HEK293 (cell line): ENCODE measurements around the gene FAM241A.
A peak's percentile ranks its signal among the peaks of the same experiment; 100 is the strongest.

Experiments used
- CTCF ChIA-PET: fragments of 350-600 bp; formaldehyde crosslinking; extraction: SDS; loops from one replicate; lab custom pipeline; 2021; ENCODE audit warnings: antibody characterized with exemption; lab: Yijun Ruan, JAX
- POLR2A ChIA-PET: fragments of 300-600 bp; formaldehyde crosslinking; extraction: SDS; loops from one replicate; lab custom pipeline; 2020; ENCODE audit warnings: antibody characterized with exemption, inconsistent platforms; lab: Yijun Ruan, JAX
- H3K27ac ChIP-seq: fragments of 200-500 bp; sonication (Bioruptor generic); 2 replicates; pipeline ENCODE4 v1.5.1; 2014; ENCODE audit warnings: low read depth, low read length, control low read depth, inconsistent platforms; ENCODE audit errors: extremely low read depth
- H3K36me3 ChIP-seq, 2 experiments: fragments of 200-500 bp in 1 of 2; sonication (Bioruptor generic) in 1 of 2; 1 replicate in 1 of 2; 2 replicates in 1 of 2; pipeline ENCODE4 v1.5.1; 2014 to 2017; ENCODE audit warnings: inconsistent platforms in 2 of 2, low read length in 2 of 2; ENCODE audit not compliant: control insufficient read depth in 2 of 2, insufficient read depth in 1 of 2
- H3K4me1 ChIP-seq: fragments of 200-500 bp; sonication (Bioruptor generic); 2 replicates; pipeline ENCODE4 v1.5.1; 2014; ENCODE audit warnings: mild to moderate bottlenecking, low read length, inconsistent platforms; ENCODE audit not compliant: control insufficient read depth, insufficient read depth
- H3K4me3 ChIP-seq: 2 replicates; pipeline ENCODE4 v1.5.1; 2011; ENCODE audit warnings: low read depth, mild to moderate bottlenecking, control low read depth, low read length, moderate library complexity
- H3K9me3 ChIP-seq: fragments of 200-500 bp; sonication (Bioruptor generic); 2 replicates; pipeline ENCODE4 v1.5.1; 2014; ENCODE audit warnings: low read depth, low read length, inconsistent platforms; ENCODE audit not compliant: control insufficient read depth, insufficient read depth
- EGR2 ChIP-seq: fragments of 450-650 bp; formaldehyde crosslinking; IDR thresholded peaks from 2 replicates; pipeline ENCODE4 v1.5.1; 2016; ENCODE audit warnings: low read depth, missing biosample characterization, missing genetic modification characterization
- RBAK ChIP-seq: fragments of 450-650 bp; formaldehyde crosslinking; IDR thresholded peaks from 2 replicates; pipeline ENCODE4 v1.5.1; 2016; ENCODE audit warnings: missing biosample characterization, missing genetic modification characterization
- SP7 ChIP-seq: fragments of 450-650 bp; formaldehyde crosslinking; IDR thresholded peaks from 2 replicates; pipeline ENCODE4 v1.5.1; 2016; ENCODE audit warnings: missing biosample characterization, missing genetic modification characterization
- WT1 ChIP-seq: fragments of 450-650 bp; formaldehyde crosslinking; IDR thresholded peaks from 2 replicates; pipeline ENCODE4 v1.5.1; 2016; ENCODE audit warnings: missing biosample characterization, missing genetic modification characterization
- ZBTB1 ChIP-seq: fragments of 450-650 bp; formaldehyde crosslinking; IDR thresholded peaks from 2 replicates; pipeline ENCODE4 v1.5.1; 2016; ENCODE audit warnings: missing biosample characterization, missing genetic modification characterization
- ZNF146 ChIP-seq: fragments of 450-650 bp; formaldehyde crosslinking; IDR thresholded peaks from 2 replicates; pipeline ENCODE4 v1.5.1; 2016; ENCODE audit warnings: missing biosample characterization, missing genetic modification characterization
- ZNF223 ChIP-seq: fragments of 450-650 bp; formaldehyde crosslinking; IDR thresholded peaks from 2 replicates; pipeline ENCODE4 v1.5.1; 2016; ENCODE audit warnings: missing biosample characterization, missing genetic modification characterization
- ZNF416 ChIP-seq: fragments of 450-650 bp; formaldehyde crosslinking; IDR thresholded peaks from 2 replicates; pipeline ENCODE4 v1.5.1; 2016; ENCODE audit warnings: missing biosample characterization, missing genetic modification characterization
- ZNF426 ChIP-seq: fragments of 450-650 bp; formaldehyde crosslinking; IDR thresholded peaks from 2 replicates; pipeline ENCODE4 v1.5.1; 2017; ENCODE audit warnings: missing biosample characterization, missing genetic modification characterization, mild to moderate bottlenecking, inconsistent platforms, moderate library complexity
- ZNF548 ChIP-seq: fragments of 450-650 bp; formaldehyde crosslinking; IDR thresholded peaks from 2 replicates; pipeline ENCODE4 v1.5.1; 2016; ENCODE audit warnings: missing biosample characterization, missing genetic modification characterization
- ZNF571 ChIP-seq: fragments of 450-650 bp; formaldehyde crosslinking; IDR thresholded peaks from 2 replicates; pipeline ENCODE4 v1.5.0; 2017; ENCODE audit warnings: missing biosample characterization, missing genetic modification characterization
- ZNF707 ChIP-seq: fragments of 450-650 bp; formaldehyde crosslinking; IDR thresholded peaks from 2 replicates; pipeline ENCODE4 v1.5.1; 2016; ENCODE audit warnings: missing biosample characterization, missing genetic modification characterization
- TF ChIP-seq, protein P1 (sequence below): fragments of 450-650 bp; formaldehyde crosslinking; conservative IDR thresholded peaks from 2 replicates; pipeline ENCODE4 v1.5.1; 2016; ENCODE audit warnings: low read depth, missing biosample characterization, missing genetic modification characterization
- TF ChIP-seq, protein P2 (sequence below): fragments of 450-650 bp; formaldehyde crosslinking; IDR thresholded peaks from 2 replicates; pipeline ENCODE4 v1.5.1; 2016; ENCODE audit warnings: missing biosample characterization, missing genetic modification characterization, borderline replicate concordance
- TF ChIP-seq, protein P3 (sequence below): fragments of 450-650 bp; formaldehyde crosslinking; IDR thresholded peaks from 2 replicates; pipeline ENCODE4 v1.5.1; 2016; ENCODE audit warnings: missing biosample characterization, missing genetic modification characterization, borderline replicate concordance
- TF ChIP-seq, protein P4 (sequence below): fragments of 450-650 bp; formaldehyde crosslinking; IDR thresholded peaks from 2 replicates; pipeline ENCODE4 v1.5.0; 2017; ENCODE audit warnings: missing biosample characterization, missing genetic modification characterization, borderline replicate concordance
- TF ChIP-seq, protein P5 (sequence below): fragments of 450-650 bp; formaldehyde crosslinking; IDR thresholded peaks from 2 replicates; pipeline ENCODE4 v1.5.1; 2017; ENCODE audit warnings: missing biosample characterization, missing genetic modification characterization
- TF ChIP-seq, protein P6 (sequence below): fragments of 450-650 bp; formaldehyde crosslinking; IDR thresholded peaks from 2 replicates; pipeline ENCODE4 v1.5.1; 2016; ENCODE audit warnings: missing biosample characterization, missing genetic modification characterization

FAM241A gene

DNA sequence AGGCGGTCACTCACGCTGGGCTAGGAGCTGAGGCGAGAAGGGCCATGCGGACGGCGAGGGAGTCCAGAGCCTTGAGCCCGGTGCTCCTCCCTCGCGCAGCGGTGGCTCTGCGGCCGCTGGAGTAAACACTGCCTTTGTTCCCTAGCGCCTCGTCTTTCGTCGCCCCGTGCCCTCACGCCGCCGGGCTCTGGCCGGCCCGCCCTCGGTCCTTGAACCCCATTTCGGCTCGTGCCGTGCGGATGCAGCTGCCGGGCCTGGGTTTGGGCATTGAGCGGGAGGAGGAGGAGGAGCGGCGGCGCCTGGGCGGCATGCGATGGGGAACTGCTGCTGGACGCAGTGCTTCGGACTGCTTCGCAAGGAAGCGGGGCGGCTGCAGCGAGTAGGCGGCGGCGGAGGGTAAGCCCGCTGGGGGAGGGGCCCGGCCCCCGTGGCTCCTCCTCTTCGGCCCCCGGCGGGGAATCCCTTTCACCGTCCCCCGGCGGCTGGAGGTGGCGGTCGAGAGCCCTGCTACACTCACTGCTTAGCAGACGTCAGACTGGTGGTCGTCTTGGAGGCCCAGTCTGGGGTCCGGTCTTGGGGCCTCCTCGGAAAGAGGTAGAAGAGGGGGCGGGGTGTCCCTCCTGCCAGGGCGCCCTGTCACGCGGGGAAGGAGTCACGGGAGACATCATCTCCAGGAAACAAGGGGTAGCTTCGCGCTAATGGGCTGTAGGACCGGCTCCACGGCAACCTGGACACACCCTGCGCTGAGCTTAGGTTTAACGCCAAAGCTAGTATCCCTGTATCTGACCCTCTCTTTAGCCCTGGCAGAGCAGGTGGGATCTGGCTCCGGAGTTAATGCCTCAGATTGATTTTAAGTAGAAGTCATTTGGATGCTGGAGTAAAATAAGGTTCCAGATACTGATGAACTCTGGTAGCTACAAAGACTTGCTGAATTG lies 86.8 kb downstream of the FAM241A start, which contains the start of gene AP1AR:
Gene AP1AR (plus strand): TSS at position 9 of the 935 bp plus-strand sequence. CDS start 305 bp downstream, at position 314.
- ChIA-PET POLR2A (interaction anchor here (0.5 to 1.5 kb wide), 3 partner anchors 19 to 65 kb away, joined by 3 to 6 read pairs (median 4); partner anchors contain the start of gene ALPK1), CTCF (interaction anchor here (0.6 to 8.1 kb wide), 7 partner anchors 18 to 522 kb away, joined by 3 to 67 read pairs (median 3); no protein-coding TSS in a partner anchor)
- H3K9me3 ChIP-seq = no peaks in the 10 kb centered on the region
- no peaks in the 10 kb centered on the region for H3K36me3 ChIP-seq
- peak within 1 kb of the TSS; percentile 65 for H3K4me3 ChIP-seq
- H3K4me1 ChIP-seq = no peaks in the 10 kb centered on the region
- H3K27ac ChIP-seq = peak within 1 kb of the TSS; percentile 72
- peak; percentile 32; the same call in 1 of the 2 replicates for TF ChIP-seq WT1 (tag by site-specific recombination)
- TF ChIP-seq ZNF223 (tag by site-specific recombination) = no peak
- peak; percentile 59; the same call in 1 of the 2 replicates for TF ChIP-seq SP7 (tag by site-specific recombination)
- TF ChIP-seq, protein P1, sequence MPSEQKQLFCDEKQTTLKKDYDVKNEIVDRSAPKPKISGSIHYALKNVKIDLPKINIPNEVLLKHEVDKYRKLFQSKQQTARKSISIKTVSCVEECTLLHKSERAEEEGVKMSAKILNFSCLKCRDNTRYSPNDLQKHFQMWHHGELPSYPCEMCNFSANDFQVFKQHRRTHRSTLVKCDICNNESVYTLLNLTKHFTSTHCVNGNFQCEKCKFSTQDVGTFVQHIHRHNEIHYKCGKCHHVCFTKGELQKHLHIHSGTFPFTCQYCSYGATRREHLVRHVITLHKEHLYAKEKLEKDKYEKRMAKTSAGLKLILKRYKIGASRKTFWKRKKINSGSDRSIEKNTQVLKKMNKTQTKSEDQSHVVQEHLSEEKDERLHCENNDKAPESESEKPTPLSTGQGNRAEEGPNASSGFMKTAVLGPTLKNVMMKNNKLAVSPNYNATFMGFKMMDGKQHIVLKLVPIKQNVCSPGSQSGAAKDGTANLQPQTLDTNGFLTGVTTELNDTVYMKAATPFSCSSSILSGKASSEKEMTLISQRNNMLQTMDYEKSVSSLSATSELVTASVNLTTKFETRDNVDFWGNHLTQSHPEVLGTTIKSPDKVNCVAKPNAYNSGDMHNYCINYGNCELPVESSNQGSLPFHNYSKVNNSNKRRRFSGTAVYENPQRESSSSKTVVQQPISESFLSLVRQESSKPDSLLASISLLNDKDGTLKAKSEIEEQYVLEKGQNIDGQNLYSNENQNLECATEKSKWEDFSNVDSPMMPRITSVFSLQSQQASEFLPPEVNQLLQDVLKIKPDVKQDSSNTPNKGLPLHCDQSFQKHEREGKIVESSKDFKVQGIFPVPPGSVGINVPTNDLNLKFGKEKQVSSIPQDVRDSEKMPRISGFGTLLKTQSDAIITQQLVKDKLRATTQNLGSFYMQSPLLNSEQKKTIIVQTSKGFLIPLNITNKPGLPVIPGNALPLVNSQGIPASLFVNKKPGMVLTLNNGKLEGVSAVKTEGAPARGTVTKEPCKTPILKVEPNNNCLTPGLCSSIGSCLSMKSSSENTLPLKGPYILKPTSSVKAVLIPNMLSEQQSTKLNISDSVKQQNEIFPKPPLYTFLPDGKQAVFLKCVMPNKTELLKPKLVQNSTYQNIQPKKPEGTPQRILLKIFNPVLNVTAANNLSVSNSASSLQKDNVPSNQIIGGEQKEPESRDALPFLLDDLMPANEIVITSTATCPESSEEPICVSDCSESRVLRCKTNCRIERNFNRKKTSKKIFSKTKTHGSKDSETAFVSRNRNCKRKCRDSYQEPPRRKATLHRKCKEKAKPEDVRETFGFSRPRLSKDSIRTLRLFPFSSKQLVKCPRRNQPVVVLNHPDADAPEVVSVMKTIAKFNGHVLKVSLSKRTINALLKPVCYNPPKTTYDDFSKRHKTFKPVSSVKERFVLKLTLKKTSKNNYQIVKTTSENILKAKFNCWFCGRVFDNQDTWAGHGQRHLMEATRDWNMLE (tag by site-specific recombination) = no peak
- peak; percentile 61 for TF ChIP-seq EGR2 (tag by site-specific recombination)
- TF ChIP-seq RBAK (tag by site-specific recombination) = no peak
- no peak for TF ChIP-seq ZNF571 (tag by site-specific recombination)
- TF ChIP-seq, protein P2, sequence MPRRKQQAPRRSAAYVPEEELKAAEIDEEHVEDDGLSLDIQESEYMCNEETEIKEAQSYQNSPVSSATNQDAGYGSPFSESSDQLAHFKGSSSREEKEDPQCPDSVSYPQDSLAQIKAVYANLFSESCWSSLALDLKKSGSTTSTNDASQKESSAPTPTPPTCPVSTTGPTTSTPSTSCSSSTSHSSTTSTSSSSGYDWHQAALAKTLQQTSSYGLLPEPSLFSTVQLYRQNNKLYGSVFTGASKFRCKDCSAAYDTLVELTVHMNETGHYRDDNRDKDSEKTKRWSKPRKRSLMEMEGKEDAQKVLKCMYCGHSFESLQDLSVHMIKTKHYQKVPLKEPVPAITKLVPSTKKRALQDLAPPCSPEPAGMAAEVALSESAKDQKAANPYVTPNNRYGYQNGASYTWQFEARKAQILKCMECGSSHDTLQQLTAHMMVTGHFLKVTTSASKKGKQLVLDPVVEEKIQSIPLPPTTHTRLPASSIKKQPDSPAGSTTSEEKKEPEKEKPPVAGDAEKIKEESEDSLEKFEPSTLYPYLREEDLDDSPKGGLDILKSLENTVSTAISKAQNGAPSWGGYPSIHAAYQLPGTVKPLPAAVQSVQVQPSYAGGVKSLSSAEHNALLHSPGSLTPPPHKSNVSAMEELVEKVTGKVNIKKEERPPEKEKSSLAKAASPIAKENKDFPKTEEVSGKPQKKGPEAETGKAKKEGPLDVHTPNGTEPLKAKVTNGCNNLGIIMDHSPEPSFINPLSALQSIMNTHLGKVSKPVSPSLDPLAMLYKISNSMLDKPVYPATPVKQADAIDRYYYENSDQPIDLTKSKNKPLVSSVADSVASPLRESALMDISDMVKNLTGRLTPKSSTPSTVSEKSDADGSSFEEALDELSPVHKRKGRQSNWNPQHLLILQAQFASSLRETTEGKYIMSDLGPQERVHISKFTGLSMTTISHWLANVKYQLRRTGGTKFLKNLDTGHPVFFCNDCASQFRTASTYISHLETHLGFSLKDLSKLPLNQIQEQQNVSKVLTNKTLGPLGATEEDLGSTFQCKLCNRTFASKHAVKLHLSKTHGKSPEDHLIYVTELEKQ (tag by site-specific recombination) = no peak
- TF ChIP-seq ZNF416 (tag by site-specific recombination) = no peak
- TF ChIP-seq, protein P3, sequence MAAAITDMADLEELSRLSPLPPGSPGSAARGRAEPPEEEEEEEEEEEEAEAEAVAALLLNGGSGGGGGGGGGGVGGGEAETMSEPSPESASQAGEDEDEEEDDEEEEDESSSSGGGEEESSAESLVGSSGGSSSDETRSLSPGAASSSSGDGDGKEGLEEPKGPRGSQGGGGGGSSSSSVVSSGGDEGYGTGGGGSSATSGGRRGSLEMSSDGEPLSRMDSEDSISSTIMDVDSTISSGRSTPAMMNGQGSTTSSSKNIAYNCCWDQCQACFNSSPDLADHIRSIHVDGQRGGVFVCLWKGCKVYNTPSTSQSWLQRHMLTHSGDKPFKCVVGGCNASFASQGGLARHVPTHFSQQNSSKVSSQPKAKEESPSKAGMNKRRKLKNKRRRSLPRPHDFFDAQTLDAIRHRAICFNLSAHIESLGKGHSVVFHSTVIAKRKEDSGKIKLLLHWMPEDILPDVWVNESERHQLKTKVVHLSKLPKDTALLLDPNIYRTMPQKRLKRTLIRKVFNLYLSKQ (tag by site-specific recombination) = no peak
- no peak for TF ChIP-seq ZNF548 (tag by site-specific recombination)
- TF ChIP-seq ZBTB1 (tag by site-specific recombination) = no peak
- no peak for TF ChIP-seq ZNF426 (tag by site-specific recombination)
- TF ChIP-seq ZNF707 (tag by site-specific recombination) = no peak
- TF ChIP-seq, protein P4, sequence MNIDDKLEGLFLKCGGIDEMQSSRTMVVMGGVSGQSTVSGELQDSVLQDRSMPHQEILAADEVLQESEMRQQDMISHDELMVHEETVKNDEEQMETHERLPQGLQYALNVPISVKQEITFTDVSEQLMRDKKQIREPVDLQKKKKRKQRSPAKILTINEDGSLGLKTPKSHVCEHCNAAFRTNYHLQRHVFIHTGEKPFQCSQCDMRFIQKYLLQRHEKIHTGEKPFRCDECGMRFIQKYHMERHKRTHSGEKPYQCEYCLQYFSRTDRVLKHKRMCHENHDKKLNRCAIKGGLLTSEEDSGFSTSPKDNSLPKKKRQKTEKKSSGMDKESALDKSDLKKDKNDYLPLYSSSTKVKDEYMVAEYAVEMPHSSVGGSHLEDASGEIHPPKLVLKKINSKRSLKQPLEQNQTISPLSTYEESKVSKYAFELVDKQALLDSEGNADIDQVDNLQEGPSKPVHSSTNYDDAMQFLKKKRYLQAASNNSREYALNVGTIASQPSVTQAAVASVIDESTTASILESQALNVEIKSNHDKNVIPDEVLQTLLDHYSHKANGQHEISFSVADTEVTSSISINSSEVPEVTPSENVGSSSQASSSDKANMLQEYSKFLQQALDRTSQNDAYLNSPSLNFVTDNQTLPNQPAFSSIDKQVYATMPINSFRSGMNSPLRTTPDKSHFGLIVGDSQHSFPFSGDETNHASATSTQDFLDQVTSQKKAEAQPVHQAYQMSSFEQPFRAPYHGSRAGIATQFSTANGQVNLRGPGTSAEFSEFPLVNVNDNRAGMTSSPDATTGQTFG (tag by site-specific recombination) = no peak
- TF ChIP-seq, protein P5, sequence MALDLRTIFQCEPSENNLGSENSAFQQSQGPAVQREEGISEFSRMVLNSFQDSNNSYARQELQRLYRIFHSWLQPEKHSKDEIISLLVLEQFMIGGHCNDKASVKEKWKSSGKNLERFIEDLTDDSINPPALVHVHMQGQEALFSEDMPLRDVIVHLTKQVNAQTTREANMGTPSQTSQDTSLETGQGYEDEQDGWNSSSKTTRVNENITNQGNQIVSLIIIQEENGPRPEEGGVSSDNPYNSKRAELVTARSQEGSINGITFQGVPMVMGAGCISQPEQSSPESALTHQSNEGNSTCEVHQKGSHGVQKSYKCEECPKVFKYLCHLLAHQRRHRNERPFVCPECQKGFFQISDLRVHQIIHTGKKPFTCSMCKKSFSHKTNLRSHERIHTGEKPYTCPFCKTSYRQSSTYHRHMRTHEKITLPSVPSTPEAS (tag by site-specific recombination) = 0 out of 2 replicates have a peak, but pooled peaks have one; percentile 18
- TF ChIP-seq ZNF146 (tag by site-specific recombination) = 0 out of 2 replicates have a peak, but pooled peaks have one; percentile 4
- TF ChIP-seq, protein P6, sequence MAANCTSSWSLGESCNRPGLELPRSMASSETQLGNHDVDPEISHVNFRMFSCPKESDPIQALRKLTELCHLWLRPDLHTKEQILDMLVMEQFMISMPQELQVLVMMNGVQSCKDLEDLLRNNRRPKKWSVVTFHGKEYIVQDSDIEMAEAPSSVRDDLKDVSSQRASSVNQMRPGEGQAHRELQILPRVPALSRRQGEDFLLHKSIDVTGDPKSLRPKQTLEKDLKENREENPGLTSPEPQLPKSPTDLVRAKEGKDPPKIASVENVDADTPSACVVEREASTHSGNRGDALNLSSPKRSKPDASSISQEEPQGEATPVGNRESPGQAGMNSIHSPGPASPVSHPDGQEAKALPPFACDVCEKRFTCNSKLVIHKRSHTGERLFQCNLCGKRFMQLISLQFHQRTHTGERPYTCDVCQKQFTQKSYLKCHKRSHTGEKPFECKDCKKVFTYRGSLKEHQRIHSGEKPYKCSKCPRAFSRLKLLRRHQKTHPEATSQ = no peak
